GM21390 (cell line): ENCODE results near the gene ZNF350.
"Not testable (repeated sequence)": the region's sequence is repeated elsewhere in the genome, so short reads cannot be mapped to it uniquely, and the experiment has no call there.

Experiments
- ATAC-seq: cut with Tn5 transposase; IDR thresholded peaks from one replicate; pipeline ENCODE4 v1.9.1; 2021; ENCODE audit not compliant: unreplicated experiment

ZNF350 gene

GRCh38 chr19:51986309-51987291, at the start of gene ZNF350:
Gene ZNF350, minus strand, starts transcription at chr19:51986840. Its CDS starts 12,480 bp downstream, at chr19:51974360.
- ATAC-seq: peak; percentile 72

- no peak for ATAC-seq
These were observed 47.5 kb upstream of the ZNF350 start for GRCh38 chr19:52034051-52034728.

- ATAC-seq: peak; percentile 21
These were observed 42.1 kb upstream of the ZNF350 start for GRCh38 chr19:52028780-52029123.

- peak; percentile 88 for ATAC-seq
These were observed 41.6 kb upstream of the ZNF350 start, which contains the start of gene ZNF614 for GRCh38 chr19:52028027-52028779. Gene ZNF614, minus strand, starts transcription at chr19:52028379. Its CDS starts 2,634 bp downstream, at chr19:52025745.

GRCh38 chr19:52026255-52026990, 39.8 kb upstream of the ZNF350 start:
- ATAC-seq: not testable (repeated sequence)

GRCh38 chr19:52024478-52024877, 37.8 kb upstream of the ZNF350 start:
- not testable (repeated sequence) for ATAC-seq

- no peak for ATAC-seq
These were observed 35.6 kb upstream of the ZNF350 start for GRCh38 chr19:52022193-52022592.

GRCh38 chr19:52020506-52020905, 33.9 kb upstream of the ZNF350 start:
- ATAC-seq: no peak

GRCh38 chr19:52010674-52011073, 24.0 kb upstream of the ZNF350 start:
- no peak for ATAC-seq

GRCh38 chr19:52007806-52008557, 21.3 kb upstream of the ZNF350 start, which contains the start of gene ZNF615:
Gene ZNF615, minus strand, starts transcription at chr19:52008211. Its CDS starts 4,500 bp downstream, at chr19:52003711.
- peak; percentile 79 for ATAC-seq

GRCh38 chr19:52007451-52007805, 20.8 kb upstream of the ZNF350 start:
- peak; percentile 21 for ATAC-seq

- no peak for ATAC-seq
These were observed 7.5 kb upstream of the ZNF350 start for GRCh38 chr19:51994048-51994644.

- ATAC-seq: no peak
These were observed 6.8 kb upstream of the ZNF350 start for GRCh38 chr19:51993422-51993821.

GRCh38 chr19:51983361-51983760, 3.3 kb downstream of the ZNF350 start:
- ATAC-seq: no peak

GRCh38 chr19:51980926-51981325, 5.7 kb downstream of the ZNF350 start:
- ATAC-seq: not testable (repeated sequence)

- no peak for ATAC-seq
These were observed 6.4 kb downstream of the ZNF350 start for GRCh38 chr19:51980116-51980736.

- ATAC-seq: no peak
These were observed 7.8 kb downstream of the ZNF350 start for GRCh38 chr19:51978882-51979281.

- no peak for ATAC-seq
These were observed 9.3 kb downstream of the ZNF350 start for GRCh38 chr19:51977346-51977745.

GRCh38 chr19:51976852-51977251, 9.8 kb downstream of the ZNF350 start:
- no peak for ATAC-seq
